HepG2 (cell line): ENCODE results near the gene CDH13. TPM values are rescaled to one million over a fixed set of nuclear protein-coding genes. Genes with fewer than 3 reads are reported as not detected.

Experiments
- ATAC-seq: fragments of 200-7000 bp; cut with Tn5 transposase; 3 replicates; pipeline ENCODE4 v1.9.1; 2020; ENCODE audit warnings: mild to moderate bottlenecking, moderate library complexity
- BruUV-seq: library from RNA; stranded (reverse); fragments of 400-500 nt; replicated peaks from 2 replicates; lab custom pipeline; 2021; lab: Mats Ljungman, UMichigan
- CTCF ChIA-PET: fragments of 300-600 bp; formaldehyde crosslinking; extraction: SDS; loops from one replicate; lab custom pipeline; 2021; ENCODE audit warnings: low total read pairs, inconsistent platforms, low intra/inter-chr PET ratio; lab: Yijun Ruan, JAX
- POLR2A ChIA-PET: fragments of 350-600 bp; sonication (Branson Sonifier 250); formaldehyde crosslinking; loops from one replicate; lab custom pipeline; 2020; ENCODE audit warnings: antibody characterized with exemption, inconsistent platforms; lab: Yijun Ruan, JAX
- DNase-seq: peaks from one replicate; pipeline ENCODE4 v3.0.0-alpha.2; 2015; ENCODE audit warnings: low spot score
- FAIRE-seq: peaks from 3 replicates; lab custom pipeline; 2011; peaks lifted over from hg19 to GRCh38; lab: Jason Lieb, UNC
- H2AFZ ChIP-seq: one replicate; pipeline ENCODE4 v1.6.1; 2011; ENCODE audit warnings: low read length, inconsistent platforms
- H3K27ac ChIP-seq: fragments of 300-600 bp; 3 replicates; pipeline ENCODE4 v1.8.0; 2011; ENCODE audit warnings: mixed run types, mild to moderate bottlenecking, mixed read lengths, low read length, inconsistent platforms; ENCODE audit not compliant: insufficient read depth; ENCODE audit errors: extremely low read length
- H3K27me3 ChIP-seq, 2 experiments: fragments of 200-600 bp in 1 of 2; 2 replicates in 1 of 2; 3 replicates in 1 of 2; pipeline versions ENCODE4 v1.6.0 to v1.8.0; 2011; ENCODE audit warnings: low read length in 2 of 2, mild to moderate bottlenecking in 2 of 2, moderate library complexity in 2 of 2, inconsistent platforms in 1 of 2; ENCODE audit not compliant: insufficient read depth in 2 of 2, control insufficient read depth in 1 of 2
- H3K36me3 ChIP-seq, 2 experiments: fragments of 200-600 bp in 1 of 2; replicated peaks in 1 of 2; 2 replicates in 1 of 2; 3 replicates in 1 of 2; pipeline versions ENCODE4 v1.5.1 to v1.8.0; 2011; ENCODE audit warnings: low read length in 2 of 2, inconsistent platforms in 1 of 2; ENCODE audit not compliant: insufficient read depth in 2 of 2, control insufficient read depth in 1 of 2
- H3K4me1 ChIP-seq: 2 replicates; pipeline ENCODE4 v1.5.1; 2012; ENCODE audit warnings: low read length, inconsistent platforms; ENCODE audit not compliant: insufficient read depth
- H3K4me2 ChIP-seq: 2 replicates; pipeline ENCODE4 v1.6.0; 2011; ENCODE audit warnings: low read depth, low read length, inconsistent platforms
- H3K4me3 ChIP-seq, 3 experiments: fragments of 200-600 bp in 1 of 3; sonication (generic), shearing (Covaris generic) in 1 of 3; replicated peaks in 1 of 3; 2 replicates each; pipeline ENCODE4 v1.5.1; 2011 to 2016; ENCODE audit warnings: low read length in 3 of 3, inconsistent platforms in 2 of 3, low read depth in 2 of 3, mild to moderate bottlenecking in 2 of 3, control low read depth in 1 of 3, mixed read lengths in 1 of 3; ENCODE audit not compliant: insufficient read depth in 1 of 3
- H3K79me2 ChIP-seq: one replicate; pipeline ENCODE4 v1.6.1; 2011; ENCODE audit warnings: low read length, inconsistent platforms; ENCODE audit not compliant: insufficient read depth
- H3K9ac ChIP-seq: 2 replicates; pipeline ENCODE4 v1.6.0; 2011; ENCODE audit warnings: mild to moderate bottlenecking, low read depth, low read length, inconsistent platforms; ENCODE audit not compliant: insufficient read depth
- H3K9me3 ChIP-seq: 2 replicates; pipeline ENCODE4 v1.5.1; 2012; ENCODE audit warnings: mild to moderate bottlenecking, low read length
- H4K20me1 ChIP-seq: 2 replicates; pipeline ENCODE4 v1.6.0; 2011; ENCODE audit warnings: inconsistent platforms, mild to moderate bottlenecking, low read length, moderate library complexity; ENCODE audit not compliant: insufficient read depth
- KLF15 ChIP-seq: sonication (generic); formaldehyde crosslinking; IDR thresholded peaks from 2 replicates; pipeline ENCODE4 v1.8.1; 2023; ENCODE audit warnings: borderline replicate concordance, mild to moderate bottlenecking, inconsistent platforms, missing genetic modification reagents, mixed read lengths
- MBD4 ChIP-seq: IDR thresholded peaks from 2 replicates; pipeline ENCODE4 v1.6.1; 2012; ENCODE audit warnings: low read length, inconsistent platforms, borderline replicate concordance
- NR3C1 ChIP-seq: sonication (generic); formaldehyde crosslinking; IDR thresholded peaks from 2 replicates; pipeline ENCODE4 v1.4.0; 2020; ENCODE audit warnings: missing genetic modification reagents
- POGZ ChIP-seq: sonication (generic); formaldehyde crosslinking; IDR thresholded peaks from 2 replicates; pipeline ENCODE4 v1.4.0; 2020; ENCODE audit warnings: mild to moderate bottlenecking, missing genetic modification reagents
- RBM22 ChIP-seq: fragments of 200-400 bp; formaldehyde crosslinking; optimal IDR thresholded peaks from 2 replicates; pipeline ENCODE3; 2017; ENCODE audit warnings: mild to moderate bottlenecking, low read length, moderate library complexity
- SNRNP70 ChIP-seq: fragments of 200-400 bp; formaldehyde crosslinking; IDR thresholded peaks from 2 replicates; pipeline ENCODE4 v1.6.1; 2017; ENCODE audit warnings: mild to moderate bottlenecking, low read depth, low read length, moderate library complexity
- TBX3 ChIP-seq: fragments of 450-650 bp; IDR thresholded peaks from 2 replicates; pipeline ENCODE4 v1.6.1; 2017; ENCODE audit warnings: antibody characterized with exemption, mild to moderate bottlenecking, inconsistent platforms, borderline replicate concordance
- ZNF619 ChIP-seq: sonication (generic); formaldehyde crosslinking; IDR thresholded peaks from 2 replicates; pipeline ENCODE4 v1.4.0; 2020; ENCODE audit warnings: mild to moderate bottlenecking, missing genetic modification reagents
- ZNF776 ChIP-seq: sonication (generic); formaldehyde crosslinking; IDR thresholded peaks from 2 replicates; pipeline ENCODE4 v1.4.0; 2020; ENCODE audit warnings: mild to moderate bottlenecking, missing genetic modification reagents
- in situ Hi-C: cut with HindIII; loops from 2 replicates; pipeline ENCODE4 v1.10.0; 2017; ENCODE audit warnings: low pct_unique_long_range_greater_than_20kb; ENCODE audit not compliant: extremely low pct_ligation_motif_present
- intact Hi-C: fragments of 100-400 bp; cut with micrococcal nuclease; formaldehyde crosslinking; loops from one replicate; pipeline ENCODE4 v1.10.0; 2022; ENCODE audit not compliant: unreplicated experiment
- polyA plus RNA-seq, 8 experiments: library from polyadenylated mRNA; depleted of rRNA in 3 of 8; stranded (reverse) in 7 of 8; unstranded in 1 of 8; fragments of >200 nt; fragmentation: Illumina TruSeq in 4 of 8; extraction: Trizol in 4 of 8; gene quantifications; 2 replicates each; pipeline versions ENCODE4 v1.2.1 to v1.2.3, GENCODE V29; 2011 to 2016; ENCODE audit warnings: low read depth in 4 of 8, missing spikeins in 1 of 8, mixed read lengths in 1 of 8; ENCODE audit not compliant: insufficient read depth in 1 of 8
- total RNA-seq, 5 experiments: library from RNA; depleted of rRNA; stranded (reverse); fragments of >200 nt; fragmentation: Illumina TruSeq; extraction: Trizol; gene quantifications; 2 replicates each; pipeline ENCODE4 v1.2.3, GENCODE V29; 2016; ENCODE audit warnings: low read depth in 1 of 5
- TF ChIP-seq, protein P1 (sequence below), 2 experiments: sonication (generic) in 1 of 2; formaldehyde crosslinking in 1 of 2; IDR thresholded peaks; 2 replicates each; pipeline versions ENCODE4 v1.6.1 to v1.9.0; 2014 to 2022; ENCODE audit warnings: antibody characterized with exemption in 1 of 2, borderline replicate concordance in 1 of 2, inconsistent platforms in 1 of 2, low read depth in 1 of 2, missing genetic modification reagents in 1 of 2
- TF ChIP-seq, protein P2 (sequence below): sonication (generic); formaldehyde crosslinking; IDR thresholded peaks from 2 replicates; pipeline ENCODE4 v1.4.0; 2020; ENCODE audit warnings: missing genetic modification reagents

Gene CDH13
- total and polyA plus RNA-seq, 2 of the 13 experiments (the other 11 are each of a cell fraction or from before 2014, with no cell fraction given), result not detected

- H3K4me2 ChIP-seq, result no peak overlapping the region
- intact Hi-C loops (loop anchor here (5.0 kb wide), 1 partner anchor 536 kb away; no protein-coding TSS in a partner anchor), in situ Hi-C loops (no loop called here)
- no peak overlapping the region for H3K4me3 ChIP-seq
- H3K9me3 ChIP-seq, result peaks cover 9% of the 10 kb centered on the region
- ATAC-seq (no peak), DNase-seq (no peak), FAIRE-seq (no peak)
- CTCF ChIA-PET, result no interaction called here
- H2AFZ ChIP-seq, result no peak overlapping the region
- H3K27ac ChIP-seq, result no peak overlapping the region
- H4K20me1 ChIP-seq, result no peaks in the 10 kb centered on the region
- no peak overlapping the region for H3K9ac ChIP-seq
- BruUV-seq, result no TSS peak
- no peaks in the 10 kb centered on the region for H3K4me1 ChIP-seq
- POLR2A ChIA-PET, result no interaction called here
- H3K27me3 ChIP-seq, result no peaks in the 10 kb centered on the region
- no peaks in the 10 kb centered on the region for H3K36me3 ChIP-seq
- H3K79me2 ChIP-seq, result no peaks in the 10 kb centered on the region
- TF ChIP-seq POGZ (CRISPR knock-in tag), result no peak
- no peak for TF ChIP-seq TBX3
- TF ChIP-seq NR3C1, result no peak
- TF ChIP-seq KLF15 (CRISPR knock-in tag), result no peak
- TF ChIP-seq ZNF619, result no peak
- TF ChIP-seq RBM22, result no peak
- no peak for TF ChIP-seq MBD4
- no peak for TF ChIP-seq SNRNP70
- TF ChIP-seq, protein P1, sequence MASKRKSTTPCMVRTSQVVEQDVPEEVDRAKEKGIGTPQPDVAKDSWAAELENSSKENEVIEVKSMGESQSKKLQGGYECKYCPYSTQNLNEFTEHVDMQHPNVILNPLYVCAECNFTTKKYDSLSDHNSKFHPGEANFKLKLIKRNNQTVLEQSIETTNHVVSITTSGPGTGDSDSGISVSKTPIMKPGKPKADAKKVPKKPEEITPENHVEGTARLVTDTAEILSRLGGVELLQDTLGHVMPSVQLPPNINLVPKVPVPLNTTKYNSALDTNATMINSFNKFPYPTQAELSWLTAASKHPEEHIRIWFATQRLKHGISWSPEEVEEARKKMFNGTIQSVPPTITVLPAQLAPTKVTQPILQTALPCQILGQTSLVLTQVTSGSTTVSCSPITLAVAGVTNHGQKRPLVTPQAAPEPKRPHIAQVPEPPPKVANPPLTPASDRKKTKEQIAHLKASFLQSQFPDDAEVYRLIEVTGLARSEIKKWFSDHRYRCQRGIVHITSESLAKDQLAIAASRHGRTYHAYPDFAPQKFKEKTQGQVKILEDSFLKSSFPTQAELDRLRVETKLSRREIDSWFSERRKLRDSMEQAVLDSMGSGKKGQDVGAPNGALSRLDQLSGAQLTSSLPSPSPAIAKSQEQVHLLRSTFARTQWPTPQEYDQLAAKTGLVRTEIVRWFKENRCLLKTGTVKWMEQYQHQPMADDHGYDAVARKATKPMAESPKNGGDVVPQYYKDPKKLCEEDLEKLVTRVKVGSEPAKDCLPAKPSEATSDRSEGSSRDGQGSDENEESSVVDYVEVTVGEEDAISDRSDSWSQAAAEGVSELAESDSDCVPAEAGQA (IDR thresholded peaks at IDR 0.05; ENCODE audit: low read depth), result no peak
- TF ChIP-seq, protein P1 (CRISPR knock-in tag; IDR thresholded peaks at IDR 0.05; ENCODE audit: borderline replicate concordance), result no peak
- TF ChIP-seq, protein P2, sequence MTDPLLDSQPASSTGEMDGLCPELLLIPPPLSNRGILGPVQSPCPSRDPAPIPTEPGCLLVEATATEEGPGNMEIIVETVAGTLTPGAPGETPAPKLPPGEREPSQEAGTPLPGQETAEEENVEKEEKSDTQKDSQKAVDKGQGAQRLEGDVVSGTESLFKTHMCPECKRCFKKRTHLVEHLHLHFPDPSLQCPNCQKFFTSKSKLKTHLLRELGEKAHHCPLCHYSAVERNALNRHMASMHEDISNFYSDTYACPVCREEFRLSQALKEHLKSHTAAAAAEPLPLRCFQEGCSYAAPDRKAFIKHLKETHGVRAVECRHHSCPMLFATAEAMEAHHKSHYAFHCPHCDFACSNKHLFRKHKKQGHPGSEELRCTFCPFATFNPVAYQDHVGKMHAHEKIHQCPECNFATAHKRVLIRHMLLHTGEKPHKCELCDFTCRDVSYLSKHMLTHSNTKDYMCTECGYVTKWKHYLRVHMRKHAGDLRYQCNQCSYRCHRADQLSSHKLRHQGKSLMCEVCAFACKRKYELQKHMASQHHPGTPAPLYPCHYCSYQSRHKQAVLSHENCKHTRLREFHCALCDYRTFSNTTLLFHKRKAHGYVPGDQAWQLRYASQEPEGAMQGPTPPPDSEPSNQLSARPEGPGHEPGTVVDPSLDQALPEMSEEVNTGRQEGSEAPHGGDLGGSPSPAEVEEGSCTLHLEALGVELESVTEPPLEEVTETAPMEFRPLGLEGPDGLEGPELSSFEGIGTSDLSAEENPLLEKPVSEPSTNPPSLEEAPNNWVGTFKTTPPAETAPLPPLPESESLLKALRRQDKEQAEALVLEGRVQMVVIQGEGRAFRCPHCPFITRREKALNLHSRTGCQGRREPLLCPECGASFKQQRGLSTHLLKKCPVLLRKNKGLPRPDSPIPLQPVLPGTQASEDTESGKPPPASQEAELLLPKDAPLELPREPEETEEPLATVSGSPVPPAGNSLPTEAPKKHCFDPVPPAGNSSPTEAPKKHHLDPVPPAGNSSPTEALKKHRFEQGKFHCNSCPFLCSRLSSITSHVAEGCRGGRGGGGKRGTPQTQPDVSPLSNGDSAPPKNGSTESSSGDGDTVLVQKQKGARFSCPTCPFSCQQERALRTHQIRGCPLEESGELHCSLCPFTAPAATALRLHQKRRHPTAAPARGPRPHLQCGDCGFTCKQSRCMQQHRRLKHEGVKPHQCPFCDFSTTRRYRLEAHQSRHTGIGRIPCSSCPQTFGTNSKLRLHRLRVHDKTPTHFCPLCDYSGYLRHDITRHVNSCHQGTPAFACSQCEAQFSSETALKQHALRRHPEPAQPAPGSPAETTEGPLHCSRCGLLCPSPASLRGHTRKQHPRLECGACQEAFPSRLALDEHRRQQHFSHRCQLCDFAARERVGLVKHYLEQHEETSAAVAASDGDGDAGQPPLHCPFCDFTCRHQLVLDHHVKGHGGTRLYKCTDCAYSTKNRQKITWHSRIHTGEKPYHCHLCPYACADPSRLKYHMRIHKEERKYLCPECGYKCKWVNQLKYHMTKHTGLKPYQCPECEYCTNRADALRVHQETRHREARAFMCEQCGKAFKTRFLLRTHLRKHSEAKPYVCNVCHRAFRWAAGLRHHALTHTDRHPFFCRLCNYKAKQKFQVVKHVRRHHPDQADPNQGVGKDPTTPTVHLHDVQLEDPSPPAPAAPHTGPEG (CRISPR knock-in tag), result no peak
- TF ChIP-seq ZNF776 (CRISPR knock-in tag), result no peak
Measured at GRCh38 chr16:83661656-83662055, 1034.9 kb downstream of the CDH13 start.
